ELR (cell line): Measurements from ENCODE around the gene SCN1A.
"Not testable (repeated sequence)": the region's sequence is repeated elsewhere in the genome, so short reads cannot be mapped to it uniquely, and the experiment has no call there.

Source experiments
- DNase-seq: peaks from one replicate; pipeline ENCODE4 v3.0.0-alpha.2; 2015; ENCODE audit warnings: low read depth

The SCN1A gene

GRCh38 chr2:166127217-166128155 lies at the start of gene SCN1A:
SCN1A (minus strand) TSS chr2:166128020; CDS start chr2:166073621, 54,399 bp downstream.
- peak; percentile 73 for DNase-seq

DNA sequence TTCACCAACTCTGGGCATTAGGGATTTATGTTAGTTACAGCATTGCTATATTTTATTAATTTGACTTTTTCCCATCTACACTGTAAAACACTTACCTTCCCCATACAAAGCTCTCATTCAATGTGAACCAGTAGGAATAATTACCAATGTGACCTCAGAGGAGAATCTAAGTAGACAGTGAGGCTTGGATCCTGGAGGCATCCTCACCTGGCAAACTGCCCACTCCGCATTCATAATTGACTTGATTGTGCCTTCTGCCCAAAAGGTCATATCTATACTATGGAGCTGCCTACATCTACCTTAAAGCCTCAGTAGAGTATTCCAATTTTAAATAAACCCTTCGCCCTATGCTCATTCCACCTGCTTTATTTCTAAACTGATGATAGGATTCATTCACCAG lies 45.4 kb upstream of the SCN1A start:
- no peak for DNase-seq

DNA sequence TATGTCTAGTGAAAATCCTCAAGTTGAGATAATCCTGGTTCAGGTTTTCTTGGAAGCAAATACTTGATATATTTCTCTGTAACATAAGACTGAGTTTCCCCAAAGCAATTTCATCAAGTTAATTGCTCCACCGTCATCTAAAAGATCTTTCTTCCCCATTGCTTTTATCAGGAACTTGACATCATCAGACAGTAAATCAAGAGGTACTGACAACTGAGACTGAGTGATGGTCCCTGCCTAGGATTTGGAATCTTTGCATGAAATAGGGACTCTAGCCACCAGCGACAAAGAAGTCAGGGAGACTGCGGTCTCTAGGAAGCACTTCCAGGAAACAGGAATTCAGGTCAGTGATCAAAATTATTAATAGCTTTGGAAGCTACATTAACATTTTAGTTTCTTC lies 43.4 kb upstream of the SCN1A start:
- no peak for DNase-seq

- peak; percentile 58 for DNase-seq
Measured at GRCh38 chr2:166170356-166170755, 42.5 kb upstream of the SCN1A start.

- no peak for DNase-seq
Measured at GRCh38 chr2:166167449-166167848, 39.6 kb upstream of the SCN1A start.

GRCh38 chr2:166163775-166164174 lies 36.0 kb upstream of the SCN1A start:
- no peak for DNase-seq

DNA sequence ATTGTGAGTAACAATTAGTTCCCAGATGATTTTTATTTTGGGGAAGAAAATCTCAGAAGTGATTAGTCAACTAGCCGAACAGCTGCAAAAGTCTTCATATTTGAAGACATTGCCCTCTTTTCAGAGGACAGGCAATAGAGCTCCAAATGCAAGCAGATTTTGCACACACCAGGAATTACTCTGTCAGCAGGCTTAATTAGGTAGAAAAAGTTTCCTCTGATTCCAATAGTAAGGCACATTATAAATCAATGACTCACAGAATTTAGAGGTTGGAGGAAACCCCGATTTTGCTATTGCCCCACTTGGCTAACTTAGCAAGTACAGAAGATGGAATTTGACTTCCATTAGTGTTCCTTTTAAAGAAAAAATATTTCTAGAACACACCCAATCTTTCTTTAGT lies 30.7 kb upstream of the SCN1A start:
- DNase-seq: no peak

DNA sequence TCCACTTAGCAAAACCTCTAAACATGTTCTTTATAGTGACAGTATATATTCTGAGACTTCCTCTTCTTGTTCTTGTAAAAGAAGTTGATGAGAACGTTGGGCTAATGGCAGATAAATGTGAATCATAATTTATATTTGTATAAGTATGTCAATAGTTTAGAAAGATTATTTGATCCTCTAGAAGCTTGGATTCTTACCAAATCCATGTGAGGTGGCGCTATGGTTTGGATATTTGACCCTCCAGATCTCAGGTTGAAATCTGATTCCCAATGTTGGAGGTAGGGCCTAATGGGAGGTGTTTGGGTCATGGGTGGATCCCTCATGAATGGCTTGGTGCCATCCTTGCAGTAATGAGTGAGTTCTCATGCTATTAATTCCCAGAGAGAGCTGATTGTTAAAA lies 29.8 kb upstream of the SCN1A start:
- DNase-seq: no peak

DNA sequence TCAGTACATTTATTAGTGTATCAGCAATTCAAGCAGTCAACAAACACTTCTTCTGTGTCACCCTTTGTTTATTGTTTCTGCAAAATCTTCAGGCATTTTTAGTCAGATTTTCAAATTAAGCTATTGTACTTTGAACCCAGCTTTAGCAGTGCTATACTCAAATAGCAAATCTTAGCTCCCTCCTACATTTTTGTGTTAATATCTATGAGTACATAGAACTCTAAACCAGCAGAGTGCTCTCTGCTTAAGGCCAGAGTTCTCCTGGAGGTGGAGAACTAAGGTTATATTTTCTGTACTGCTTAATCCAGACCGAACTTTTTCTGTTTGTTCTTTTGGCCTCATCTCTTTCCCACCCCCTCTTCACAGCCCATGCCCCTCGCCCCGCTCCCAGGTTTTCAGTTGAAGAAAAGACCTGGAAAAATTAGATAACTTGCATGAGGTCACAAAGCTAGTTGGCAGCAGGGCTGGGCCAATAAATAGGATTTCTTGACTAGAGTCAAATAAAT lies 29.2 kb upstream of the SCN1A start:
- no peak for DNase-seq

GRCh38 chr2:166155589-166155988 lies 27.8 kb upstream of the SCN1A start:
- DNase-seq: no peak

- DNase-seq: no peak
Measured at GRCh38 chr2:166154685-166155338, 27.0 kb upstream of the SCN1A start.

DNA sequence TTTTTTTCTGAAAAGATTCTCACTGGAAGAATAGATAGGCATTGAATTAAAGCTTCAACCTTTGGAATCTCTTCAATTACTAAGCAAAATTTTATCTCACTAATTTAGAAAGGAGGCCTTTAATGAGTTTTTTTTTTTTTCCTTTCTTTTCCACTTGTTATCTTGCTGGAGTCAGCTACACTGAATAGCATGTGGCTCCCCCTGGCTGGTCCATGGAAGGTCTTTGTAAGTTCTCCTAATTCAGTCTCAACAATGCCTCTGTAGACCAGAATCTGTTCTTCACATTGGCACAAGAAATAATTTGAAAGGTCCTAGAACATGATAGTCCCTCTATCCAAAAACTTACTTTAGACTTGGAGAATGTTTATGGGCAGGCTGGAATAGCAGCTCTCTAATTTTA lies 24.2 kb upstream of the SCN1A start:
- DNase-seq: no peak

- DNase-seq: no peak
Measured at GRCh38 chr2:166148500-166149400, 20.9 kb upstream of the SCN1A start.

GRCh38 chr2:166147883-166148282 lies 20.1 kb upstream of the SCN1A start:
- no peak for DNase-seq

DNA sequence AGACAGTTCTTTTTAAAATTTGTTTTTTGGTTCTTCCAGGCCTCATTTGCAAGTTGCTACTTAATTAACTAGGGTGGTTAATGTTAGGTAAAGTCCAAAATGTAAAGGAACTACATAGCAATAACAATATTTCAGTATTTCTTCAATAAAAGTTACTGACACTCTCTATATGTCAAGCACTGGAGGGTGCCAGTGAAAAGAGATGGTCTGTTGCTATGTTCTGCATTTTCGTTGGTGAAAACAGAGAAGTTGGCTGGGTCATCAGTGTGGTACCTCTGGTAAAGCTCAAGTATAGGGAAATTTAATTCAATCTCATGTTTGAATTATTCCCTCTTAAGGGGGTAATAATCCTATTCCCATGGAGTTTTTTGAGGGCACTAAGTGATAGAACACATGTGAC lies 16.3 kb upstream of the SCN1A start:
- DNase-seq: no peak

GRCh38 chr2:166140932-166141331 lies 13.1 kb upstream of the SCN1A start:
- DNase-seq: no peak

GRCh38 chr2:166140475-166140874 lies 12.7 kb upstream of the SCN1A start:
- DNase-seq: no peak

GRCh38 chr2:166139479-166139878 lies 11.7 kb upstream of the SCN1A start:
- DNase-seq: not testable (repeated sequence)

DNA sequence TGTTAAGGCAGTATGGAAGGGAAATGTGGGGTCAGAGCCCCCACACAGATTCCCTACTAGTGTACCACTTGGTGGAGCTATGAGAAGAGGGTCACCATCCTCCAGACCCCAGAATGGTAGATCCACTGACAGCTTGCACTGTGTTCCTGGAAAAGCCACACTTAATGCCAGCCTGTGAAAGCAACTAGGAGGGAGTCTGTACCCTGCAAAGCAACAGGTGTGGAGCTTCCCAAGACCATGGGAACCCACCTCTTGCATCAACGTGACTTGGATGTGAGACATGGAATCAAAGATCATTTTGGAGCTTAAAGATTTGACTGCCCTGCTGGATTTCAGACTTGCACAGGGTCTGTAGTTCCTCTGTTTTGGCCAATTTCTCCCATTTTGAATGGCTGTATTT lies 10.8 kb upstream of the SCN1A start:
- no peak for DNase-seq

DNA sequence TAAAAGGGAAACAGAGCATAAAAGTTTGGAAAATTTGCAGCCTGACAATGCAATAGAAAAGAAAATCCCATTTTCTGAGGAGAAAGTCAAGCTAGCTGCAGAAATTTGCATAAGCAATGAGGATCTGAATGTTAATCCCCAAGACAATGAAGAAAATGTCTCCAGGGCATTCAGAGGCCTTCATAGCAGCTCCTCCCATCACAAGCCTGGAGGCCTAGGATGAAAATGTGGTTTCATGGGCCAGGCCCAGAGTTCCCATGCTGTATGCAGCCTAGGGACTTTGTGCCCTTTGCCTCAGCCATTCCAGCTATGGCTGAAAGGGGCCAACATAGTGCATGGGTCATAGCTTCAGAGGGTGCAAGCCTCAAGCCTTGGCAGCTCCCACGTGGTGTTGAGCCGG lies 10.3 kb upstream of the SCN1A start:
- DNase-seq: no peak

- DNase-seq: no peak
Measured at GRCh38 chr2:166137331-166137730, 9.5 kb upstream of the SCN1A start.

- no peak for DNase-seq
Measured at GRCh38 chr2:166135849-166136258, 8.0 kb upstream of the SCN1A start.
